Forelimb muscle (tissue), 1 donor: Measurements from ENCODE around the gene CLCN3. TPM values are rescaled to one million over a fixed set of nuclear protein-coding genes. Genes with fewer than 3 reads are reported as not detected.
A peak's percentile ranks its signal among the peaks of the same experiment; 100 is the strongest.
"Not testable (repeated sequence)": the region's sequence is repeated elsewhere in the genome, so short reads cannot be mapped to it uniquely, and the experiment has no call there.

Source experiments
- DNase-seq: peaks from one replicate; pipeline ENCODE4 v3.0.0-alpha.2; 2013; ENCODE audit warnings: low read depth
- polyA plus RNA-seq: library from polyadenylated mRNA; unstranded; fragments of 120-200 nt; gene quantifications from one replicate; pipeline ENCODE4 v1.2.1, GENCODE V29; 2013; ENCODE audit not compliant: insufficient read length

The CLCN3 gene
- polyA plus RNA-seq, 1 donor = 26.9 TPM

- no peak for DNase-seq
Measured at GRCh38 chr4:169698331-169698730, 78.0 kb downstream of the CLCN3 start.

DNA sequence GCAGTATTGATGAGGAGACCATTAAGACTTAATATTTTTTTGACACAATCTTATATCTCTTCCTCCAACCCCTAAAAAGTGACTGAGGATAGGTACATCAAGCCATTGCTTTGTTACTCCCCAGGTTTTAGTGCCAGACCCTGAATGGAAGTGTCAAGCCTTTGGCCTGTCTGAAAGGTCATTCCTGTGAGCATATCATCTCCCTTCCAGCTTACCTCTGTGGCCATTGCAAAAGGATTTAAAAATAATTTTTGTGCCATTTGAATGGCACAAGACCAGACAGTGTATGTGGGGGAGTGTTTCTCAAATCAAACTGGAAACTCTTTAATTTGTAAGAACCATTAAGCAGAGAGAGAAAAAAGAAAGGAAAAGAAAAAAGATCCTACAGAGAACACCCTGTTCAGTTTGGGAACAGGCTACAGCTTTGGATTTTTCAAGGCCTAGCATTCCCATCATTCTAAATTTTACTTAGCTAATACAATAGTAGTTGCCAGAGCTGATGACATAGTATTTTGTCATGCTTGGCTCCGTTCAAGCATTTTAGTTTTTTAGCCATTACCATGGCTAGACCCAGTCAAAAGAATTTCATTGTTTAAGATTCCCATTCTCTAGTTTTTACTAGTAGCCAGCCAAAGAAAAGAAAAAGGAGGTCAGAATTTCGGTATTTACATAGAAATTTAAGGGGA is 87.7 kb downstream of the CLCN3 start:
- DNase-seq = no peak

GRCh38 chr4:169715826-169716225 is 95.4 kb downstream of the CLCN3 start:
- DNase-seq = no peak

DNA sequence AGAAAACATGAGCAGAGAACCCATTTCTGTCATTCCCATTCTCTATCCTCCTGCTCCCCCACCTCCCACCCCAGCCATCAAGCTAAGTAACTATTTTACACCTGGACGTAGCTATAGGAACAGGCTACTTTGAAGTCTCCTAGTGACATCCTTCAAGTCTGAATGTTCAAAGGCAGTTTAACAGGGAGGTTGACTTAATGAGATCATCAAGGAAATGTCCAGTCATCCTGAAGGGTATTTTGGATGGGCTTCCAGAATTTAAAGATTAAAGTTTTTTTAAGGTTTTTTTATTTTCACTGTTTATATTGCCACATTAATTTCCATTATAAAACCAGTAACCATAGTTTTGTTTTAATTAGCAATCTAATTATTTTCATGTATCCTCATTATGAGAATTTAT is 96.3 kb downstream of the CLCN3 start:
- no peak for DNase-seq

DNA sequence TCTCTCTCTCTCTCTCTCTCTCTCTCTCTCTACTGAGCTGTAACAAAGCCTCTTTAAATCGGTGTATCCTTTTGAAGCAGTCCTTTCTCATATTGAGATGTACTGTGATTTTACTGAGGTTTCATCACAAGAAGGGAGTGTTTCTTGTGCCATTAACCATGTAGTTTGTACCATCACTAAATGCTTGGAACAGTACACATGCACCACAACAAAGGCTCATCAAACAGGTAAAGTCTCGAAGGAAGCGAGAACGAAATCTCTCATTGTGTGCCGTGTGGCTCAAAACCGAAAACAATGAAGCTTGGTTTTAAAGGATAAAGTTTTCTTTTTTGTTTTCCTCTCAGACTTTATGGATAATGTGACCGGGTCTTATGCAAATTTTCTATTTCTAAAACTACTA is 100.2 kb downstream of the CLCN3 start:
- DNase-seq = no peak

- DNase-seq = no peak
Measured at GRCh38 chr4:169723207-169723965, 103.0 kb downstream of the CLCN3 start.

DNA sequence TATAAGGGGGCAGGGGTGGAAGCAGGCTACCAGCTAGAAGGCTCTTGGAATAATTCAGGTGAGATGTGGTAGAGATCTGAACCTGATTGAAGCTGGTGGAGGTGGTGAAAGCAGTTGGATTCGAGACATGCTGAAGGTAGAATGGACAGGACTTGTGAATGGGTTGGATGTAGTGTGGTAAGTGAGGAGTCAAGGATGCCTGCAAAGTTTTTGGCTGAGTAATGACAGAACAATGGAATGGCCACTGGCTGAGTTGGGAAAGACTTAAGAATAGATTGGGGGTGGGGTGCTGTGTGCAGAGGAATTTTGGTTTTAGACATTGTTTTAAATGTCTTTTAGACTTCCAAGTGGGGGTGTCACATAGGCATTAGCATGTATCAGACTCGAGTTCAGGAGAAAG is 103.9 kb downstream of the CLCN3 start:
- DNase-seq = no peak

DNA sequence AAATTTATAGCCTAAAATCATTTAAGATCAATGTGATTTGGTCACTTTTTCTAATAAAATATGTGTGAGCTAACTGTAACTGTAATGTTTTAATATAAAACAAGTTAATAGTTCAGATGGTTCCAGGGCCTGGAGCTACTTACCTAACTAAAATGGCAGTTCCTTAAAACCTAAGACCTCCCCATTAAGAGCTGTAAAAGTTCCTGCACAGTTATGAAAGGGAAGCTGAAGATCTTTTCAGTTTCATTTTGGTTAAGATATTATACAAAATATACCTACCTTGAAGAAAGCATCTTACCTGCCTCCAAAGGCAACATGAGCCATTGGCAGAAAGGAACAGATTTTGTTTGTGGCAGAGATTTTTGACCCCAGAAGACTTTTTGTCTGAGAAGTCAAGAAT is 107.2 kb downstream of the CLCN3 start:
- no peak for DNase-seq

GRCh38 chr4:169730564-169730963 is 110.2 kb downstream of the CLCN3 start:
- DNase-seq = no peak

GRCh38 chr4:169738604-169739003 is 118.2 kb downstream of the CLCN3 start:
- DNase-seq = not testable (repeated sequence)

DNA sequence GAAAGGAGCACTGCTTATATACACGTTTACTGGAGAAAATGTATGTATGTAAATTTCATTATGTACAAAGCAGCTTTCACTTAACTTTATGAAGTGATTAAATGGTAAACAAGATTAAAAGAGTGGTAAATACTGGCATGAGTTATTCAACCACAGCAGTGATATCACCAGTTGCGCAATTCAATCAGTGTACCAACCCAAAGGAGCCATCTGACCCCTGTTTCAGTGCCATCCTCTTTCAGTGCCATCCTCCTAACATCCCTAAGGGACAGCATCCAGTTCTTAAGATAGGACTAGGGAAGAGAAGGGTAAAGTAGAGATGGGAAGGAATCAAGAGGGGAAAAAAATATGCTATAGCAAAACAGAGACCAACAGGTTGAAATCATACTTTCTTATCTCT is 121.2 kb downstream of the CLCN3 start:
- no peak for DNase-seq

DNA sequence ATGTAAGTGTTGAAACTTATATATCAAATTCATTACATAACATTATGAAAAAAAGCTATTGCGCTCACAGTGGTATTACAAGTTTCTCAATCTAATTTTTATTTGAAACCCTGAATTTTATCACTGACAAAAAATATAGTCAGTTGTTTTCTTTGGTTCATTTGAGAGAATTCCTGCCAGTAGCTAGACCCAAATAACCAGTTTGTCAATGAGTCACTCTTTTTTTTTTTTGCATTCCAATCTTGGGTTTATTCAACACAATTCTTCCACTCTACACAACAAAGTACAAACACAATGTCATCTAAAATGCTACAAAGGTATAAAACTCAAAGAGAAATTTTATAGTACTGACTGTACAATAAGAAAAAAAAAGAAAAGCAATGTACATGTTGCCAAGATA is 124.2 kb downstream of the CLCN3 start:
- no peak for DNase-seq

DNA sequence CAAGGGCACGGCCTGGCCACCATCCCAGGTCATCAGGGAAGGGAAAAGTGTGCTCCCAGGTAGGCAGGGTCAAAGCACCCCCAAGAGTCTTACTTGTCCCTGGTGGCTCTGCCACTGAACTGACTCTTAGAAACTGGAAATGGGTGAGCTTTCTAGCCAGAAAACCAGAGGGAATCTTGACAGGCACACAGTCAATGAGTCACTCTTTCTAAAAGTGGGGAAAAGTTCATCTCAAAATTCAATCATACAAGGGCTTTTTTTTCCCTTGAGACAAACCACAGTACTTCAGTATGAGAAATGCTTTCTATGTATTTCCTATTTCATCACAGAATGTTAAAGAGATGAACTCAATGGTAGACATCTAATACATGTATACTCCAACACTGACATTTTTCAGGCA is 124.9 kb downstream of the CLCN3 start:
- no peak for DNase-seq

DNA sequence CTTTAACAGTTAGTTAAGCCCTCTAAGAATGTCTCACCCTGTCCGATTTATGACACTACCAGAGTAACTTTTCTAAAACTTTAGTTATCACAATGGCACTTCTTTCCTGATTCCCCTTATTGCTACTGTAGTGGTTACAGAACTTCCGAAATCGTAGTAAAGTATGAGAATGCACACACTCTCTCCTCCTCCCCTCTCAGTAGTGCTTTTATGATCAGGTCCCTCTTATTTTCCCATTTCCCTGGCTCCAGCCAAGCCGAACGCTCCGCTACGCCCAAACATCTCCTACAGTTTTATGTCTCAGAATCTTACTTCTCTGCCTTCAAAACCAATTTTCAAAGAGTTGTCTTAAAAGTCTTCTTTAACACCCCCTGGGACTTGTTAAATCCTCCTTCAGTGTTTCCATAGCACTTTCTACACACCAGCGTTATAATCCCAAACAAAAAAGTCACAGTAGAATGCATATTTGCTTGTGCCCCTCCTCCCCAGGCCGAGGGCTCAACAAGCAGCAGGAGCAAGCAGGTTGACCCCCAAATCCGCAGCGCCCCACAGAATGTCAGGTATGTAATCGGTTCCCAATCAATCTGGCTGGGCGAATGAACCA is 136.7 kb downstream of the CLCN3 start:
- no peak for DNase-seq

DNA sequence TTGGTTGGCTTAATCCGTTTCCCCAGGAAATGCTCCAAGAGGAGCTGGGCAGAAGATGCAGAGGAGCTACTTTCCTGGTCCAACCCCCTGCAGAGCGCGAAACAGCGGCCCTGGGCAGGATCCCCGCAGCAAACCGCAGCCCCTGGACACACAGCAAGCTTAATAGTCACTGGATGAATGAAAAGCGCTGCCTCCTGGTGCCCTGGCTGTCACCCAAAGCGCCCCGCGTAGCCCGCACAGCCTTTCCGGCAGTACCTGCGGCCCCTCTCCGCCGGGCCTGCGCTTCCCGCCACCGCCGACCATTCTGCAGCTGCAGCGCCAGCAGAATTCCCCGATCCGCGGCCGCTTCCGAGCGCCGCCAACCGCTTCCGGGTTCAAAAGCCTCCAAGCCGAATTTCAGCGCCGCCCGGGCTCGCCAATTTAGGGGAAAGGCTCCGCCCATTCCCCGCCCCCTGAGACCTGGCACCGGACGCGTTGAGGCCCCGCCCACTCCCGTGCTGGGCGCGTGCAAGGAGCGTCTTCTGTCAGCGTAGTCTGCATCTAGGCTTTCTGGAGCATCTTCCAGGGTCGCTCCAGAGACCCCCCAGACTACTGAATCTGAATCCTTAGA is 137.3 kb downstream of the CLCN3 start, which contains the start of gene HPF1:
Gene HPF1 (minus strand): TSS at position 370 of the 610 bp plus-strand sequence. CDS start 67 bp downstream, at position 303.
- peak; percentile 57 for DNase-seq

DNA sequence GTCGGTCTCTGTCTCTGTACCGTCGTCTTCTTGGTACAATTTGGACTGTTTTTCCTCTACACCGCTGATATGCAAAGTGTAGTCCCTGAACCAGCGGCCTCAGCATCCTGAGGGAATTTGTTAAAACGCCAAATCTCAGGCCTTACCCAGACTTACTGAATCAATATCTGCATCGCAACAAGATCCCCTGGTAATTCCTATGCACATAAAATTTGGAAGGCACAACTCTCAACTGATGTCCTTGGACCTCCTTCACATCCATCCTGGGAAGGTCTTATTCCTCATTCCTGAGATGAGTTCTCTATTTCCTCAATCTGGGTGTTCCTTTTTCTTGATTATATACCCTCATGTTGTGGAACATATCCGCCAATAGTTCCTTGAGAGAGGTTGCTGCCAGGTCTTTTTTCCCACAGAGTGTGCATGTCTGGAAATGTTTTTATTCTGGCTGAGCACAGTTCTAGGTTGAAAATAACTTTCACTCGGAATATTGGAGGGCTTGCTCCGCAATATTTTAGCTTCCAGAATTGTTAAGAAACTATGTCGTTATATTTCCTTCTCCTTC is 138.1 kb downstream of the CLCN3 start:
- DNase-seq = no peak

DNA sequence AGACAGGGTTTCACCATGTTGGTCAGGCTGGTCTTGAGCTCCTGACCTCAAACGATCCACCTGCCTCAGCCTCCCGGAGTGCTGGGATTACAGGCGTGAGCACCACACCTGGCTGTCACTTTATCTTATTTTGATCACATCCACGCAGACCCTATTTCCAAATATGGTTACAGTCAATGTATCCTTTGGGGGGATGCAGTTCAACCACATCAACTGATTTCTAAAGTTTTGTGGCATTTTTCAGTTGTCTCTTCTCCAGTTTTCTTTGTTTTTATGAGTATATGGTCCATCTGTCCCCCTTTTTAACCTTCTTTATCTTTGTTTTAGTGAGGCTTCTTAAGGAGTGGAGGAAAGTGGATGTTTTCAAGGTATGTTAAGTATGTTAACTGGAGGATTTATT is 141.5 kb downstream of the CLCN3 start:
- no peak for DNase-seq

DNA sequence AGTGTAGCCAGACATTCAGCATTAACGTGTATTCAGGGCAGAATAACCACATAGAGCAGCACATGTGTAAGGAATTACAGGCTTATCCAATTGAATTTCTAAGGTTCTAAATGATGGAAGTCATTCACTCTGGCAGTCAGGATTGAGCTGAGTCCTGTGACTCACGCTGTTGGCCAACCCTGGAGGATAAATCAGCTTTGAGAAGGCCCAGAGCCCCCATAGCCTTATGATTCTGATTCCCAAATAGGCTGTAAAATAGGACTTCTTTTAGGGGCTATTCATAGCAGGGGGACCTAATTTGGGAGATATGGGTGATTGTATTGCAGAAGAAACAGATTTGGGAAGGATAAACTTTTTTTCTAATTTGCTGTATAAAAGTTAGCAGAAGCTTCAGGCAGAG is 145.5 kb downstream of the CLCN3 start:
- DNase-seq = no peak

- no peak for DNase-seq
Measured at GRCh38 chr4:169766741-169767140, 146.4 kb downstream of the CLCN3 start.

DNA sequence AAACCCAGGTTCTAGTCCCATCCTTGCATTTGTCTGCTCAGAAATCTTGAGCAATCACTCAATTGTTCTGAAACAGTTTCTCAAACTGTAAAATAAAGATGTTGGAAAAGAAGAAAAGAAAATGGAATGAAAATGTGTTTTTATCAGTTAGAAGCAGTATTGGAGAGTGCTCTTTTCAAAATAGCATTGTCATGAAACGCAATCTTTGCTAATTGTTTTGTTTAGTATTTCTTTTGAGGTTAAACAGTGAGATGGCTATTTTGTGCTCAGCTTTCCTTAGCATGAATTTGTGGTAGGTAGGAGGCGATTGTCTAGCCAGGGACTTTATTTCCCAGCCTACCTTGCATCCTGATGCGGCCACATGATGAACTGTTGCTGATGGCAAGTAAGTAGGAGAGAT is 148.0 kb downstream of the CLCN3 start:
- no peak for DNase-seq

DNA sequence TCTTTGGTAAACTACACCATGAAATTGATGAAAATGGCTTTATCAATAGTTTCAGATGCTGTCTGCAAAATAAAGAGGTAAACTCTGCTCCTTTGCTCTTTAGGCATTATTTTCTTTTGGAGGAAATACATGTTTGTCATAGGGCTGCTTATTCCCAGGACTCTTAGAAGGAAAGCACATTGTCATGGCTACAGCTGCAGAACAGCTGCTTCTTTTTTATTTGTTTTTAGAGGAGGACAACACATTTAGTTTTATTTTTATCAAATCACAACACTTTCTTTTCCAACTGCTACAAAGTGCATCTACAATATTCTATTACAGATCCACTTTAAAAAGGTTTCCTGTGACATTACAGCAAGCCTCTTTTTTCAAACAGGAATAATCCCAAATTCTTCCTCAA is 150.0 kb downstream of the CLCN3 start:
- no peak for DNase-seq

GRCh38 chr4:169771556-169772080 is 151.2 kb downstream of the CLCN3 start:
- DNase-seq = not testable (repeated sequence)
